Activated CD8-positive, alpha-beta memory T cell treated with anti-CD3 and anti-CD28 coated beads for 48 hours (primary cell): ENCODE measurements around the gene REM2.

ENCODE experiments used
- DNase-seq, 3 experiments: peaks; one replicate each; pipeline ENCODE4 v3.0.0-alpha.2; 2020; ENCODE audit warnings: low read depth in 2 of 3, low spot score in 2 of 3

The REM2 gene

DNA sequence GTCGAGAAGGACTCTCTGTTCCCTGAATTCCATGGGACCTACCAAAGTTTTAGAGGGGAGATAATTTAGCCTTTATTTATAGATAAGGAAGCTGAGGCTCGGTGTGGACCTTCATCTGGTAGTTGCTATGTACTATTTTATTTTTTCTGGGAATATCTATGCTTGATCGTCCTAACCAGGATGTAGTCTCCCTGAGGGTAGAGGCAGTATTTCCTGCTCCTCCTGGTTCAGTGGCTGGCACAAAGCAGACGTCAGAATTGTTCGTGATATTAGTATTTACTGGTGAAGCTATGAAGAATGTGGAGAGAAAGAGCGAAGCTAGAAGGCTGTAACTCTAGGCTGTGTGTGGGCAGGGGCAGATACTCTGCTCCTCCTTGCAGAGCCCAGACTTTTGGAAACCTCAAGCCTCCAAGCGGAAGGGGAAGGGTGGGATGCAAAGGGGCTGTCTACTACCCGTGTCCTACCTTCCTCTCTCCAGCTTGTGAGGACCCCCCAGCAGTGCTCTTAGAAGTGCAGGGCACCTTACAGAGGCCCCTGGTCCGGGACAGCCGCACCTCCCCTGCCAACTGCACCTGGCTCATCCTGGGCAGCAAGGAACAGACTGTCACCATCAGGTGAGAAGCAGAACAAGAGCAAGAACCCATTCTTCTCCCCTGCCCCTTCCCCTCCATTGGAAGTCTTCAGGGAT lies 10.0 kb upstream of the REM2 start:
- DNase-seq = no peak

DNA sequence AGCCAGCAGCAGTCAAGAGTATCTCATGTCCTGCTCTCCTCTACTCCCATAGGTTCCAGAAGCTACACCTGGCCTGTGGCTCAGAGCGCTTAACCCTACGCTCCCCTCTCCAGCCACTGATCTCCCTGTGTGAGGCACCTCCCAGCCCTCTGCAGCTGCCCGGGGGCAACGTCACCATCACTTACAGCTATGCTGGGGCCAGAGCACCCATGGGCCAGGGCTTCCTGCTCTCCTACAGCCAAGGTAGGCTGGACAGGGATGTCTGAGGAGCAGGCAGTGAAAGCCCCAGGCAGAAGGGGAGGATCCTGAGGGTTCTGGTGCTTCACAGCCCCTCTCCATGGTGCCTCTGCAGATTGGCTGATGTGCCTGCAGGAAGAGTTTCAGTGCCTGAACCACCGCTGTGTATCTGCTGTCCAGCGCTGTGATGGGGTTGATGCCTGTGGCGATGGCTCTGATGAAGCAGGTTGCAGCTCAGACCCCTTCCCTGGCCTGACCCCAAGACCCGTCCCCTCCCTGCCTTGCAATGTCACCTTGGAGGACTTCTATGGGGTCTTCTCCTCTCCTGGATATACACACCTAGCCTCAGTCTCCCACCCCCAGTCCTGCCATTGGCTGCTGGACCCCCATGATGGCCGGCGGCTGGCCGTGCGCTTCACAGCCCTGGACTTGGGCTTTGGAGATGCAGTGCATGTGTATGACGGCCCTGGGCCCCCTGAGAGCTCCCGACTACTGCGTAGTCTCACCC lies 7.8 kb upstream of the REM2 start:
- no peak for DNase-seq

DNA sequence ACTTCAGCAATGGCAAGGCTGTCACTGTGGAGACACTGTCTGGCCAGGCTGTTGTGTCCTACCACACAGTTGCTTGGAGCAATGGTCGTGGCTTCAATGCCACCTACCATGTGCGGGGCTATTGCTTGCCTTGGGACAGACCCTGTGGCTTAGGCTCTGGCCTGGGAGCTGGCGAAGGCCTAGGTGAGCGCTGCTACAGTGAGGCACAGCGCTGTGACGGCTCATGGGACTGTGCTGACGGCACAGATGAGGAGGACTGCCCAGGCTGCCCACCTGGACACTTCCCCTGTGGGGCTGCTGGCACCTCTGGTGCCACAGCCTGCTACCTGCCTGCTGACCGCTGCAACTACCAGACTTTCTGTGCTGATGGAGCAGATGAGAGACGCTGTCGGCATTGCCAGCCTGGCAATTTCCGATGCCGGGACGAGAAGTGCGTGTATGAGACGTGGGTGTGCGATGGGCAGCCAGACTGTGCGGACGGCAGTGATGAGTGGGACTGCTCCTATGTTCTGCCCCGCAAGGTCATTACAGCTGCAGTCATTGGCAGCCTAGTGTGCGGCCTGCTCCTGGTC lies 7.2 kb upstream of the REM2 start:
- no peak for DNase-seq

- DNase-seq = no peak
Measured at GRCh38 chr14:22877000-22877501, 6.0 kb upstream of the REM2 start.

DNA sequence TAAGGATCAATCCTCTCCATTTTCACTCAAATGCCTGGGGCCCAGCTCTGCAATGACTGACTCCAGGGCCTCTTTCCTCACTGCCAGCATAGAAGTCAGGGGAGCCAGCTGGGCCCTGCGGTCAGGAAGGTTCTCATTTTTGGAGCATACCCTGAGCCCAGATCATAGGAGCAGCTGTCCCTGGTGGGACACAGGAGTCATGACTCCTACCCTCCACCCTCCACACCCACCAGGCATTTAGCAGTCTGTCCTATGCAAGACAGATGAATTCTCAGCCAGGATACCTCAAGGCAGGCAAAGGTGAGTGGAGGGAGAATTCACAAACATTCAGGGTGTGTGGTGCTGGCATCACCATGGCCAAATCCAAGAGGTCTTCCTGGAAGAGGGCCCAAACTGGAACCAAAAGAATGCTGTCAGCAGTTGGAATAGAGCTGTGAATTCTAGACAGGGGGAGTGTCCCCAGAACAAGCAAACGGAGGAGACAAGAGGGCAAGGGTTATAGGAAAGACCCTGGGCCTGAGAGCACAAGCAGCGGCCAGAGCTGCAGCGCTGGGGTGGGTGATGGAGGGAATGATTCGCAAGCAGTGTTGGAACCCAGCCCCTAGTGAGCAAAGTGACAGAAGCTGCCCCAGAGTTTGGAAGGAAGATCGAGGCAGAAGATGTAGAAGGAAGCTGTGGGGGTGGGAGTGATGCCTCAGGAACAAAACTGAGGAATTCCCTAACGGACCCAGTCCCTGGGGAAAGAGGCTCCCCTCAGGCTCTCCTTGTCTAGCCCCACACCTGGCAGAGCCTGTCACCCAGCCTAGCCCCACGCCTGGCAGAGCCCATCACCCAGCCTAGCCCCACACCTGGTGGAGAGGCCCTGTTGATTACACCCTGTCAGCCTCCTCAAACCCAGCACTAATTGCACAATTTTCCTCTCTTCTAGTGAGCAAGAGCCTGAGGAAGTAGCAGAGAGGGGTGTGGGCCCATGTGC lies 4.5 kb upstream of the REM2 start:
- DNase-seq = no peak

DNA sequence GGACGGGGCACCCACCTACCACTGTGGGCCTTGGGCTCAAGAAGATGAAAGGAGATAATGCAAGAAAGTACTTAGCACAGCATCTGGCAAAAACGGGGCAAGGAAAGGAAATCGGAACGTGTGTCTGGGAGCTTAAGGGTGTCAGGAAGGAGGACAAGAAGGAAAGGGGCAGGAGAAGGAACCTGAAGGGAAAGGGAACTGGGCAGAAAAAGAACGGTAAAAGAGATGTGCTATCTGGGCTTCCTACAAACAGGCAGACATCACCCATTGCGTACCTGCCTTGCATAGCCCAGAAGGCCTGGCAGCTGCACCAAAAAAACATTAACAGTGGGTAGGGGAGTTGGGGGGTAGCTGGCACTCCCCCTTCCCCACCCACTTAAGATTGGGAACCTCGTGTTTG lies 958 bp upstream of the REM2 start:
- DNase-seq = no peak

DNA sequence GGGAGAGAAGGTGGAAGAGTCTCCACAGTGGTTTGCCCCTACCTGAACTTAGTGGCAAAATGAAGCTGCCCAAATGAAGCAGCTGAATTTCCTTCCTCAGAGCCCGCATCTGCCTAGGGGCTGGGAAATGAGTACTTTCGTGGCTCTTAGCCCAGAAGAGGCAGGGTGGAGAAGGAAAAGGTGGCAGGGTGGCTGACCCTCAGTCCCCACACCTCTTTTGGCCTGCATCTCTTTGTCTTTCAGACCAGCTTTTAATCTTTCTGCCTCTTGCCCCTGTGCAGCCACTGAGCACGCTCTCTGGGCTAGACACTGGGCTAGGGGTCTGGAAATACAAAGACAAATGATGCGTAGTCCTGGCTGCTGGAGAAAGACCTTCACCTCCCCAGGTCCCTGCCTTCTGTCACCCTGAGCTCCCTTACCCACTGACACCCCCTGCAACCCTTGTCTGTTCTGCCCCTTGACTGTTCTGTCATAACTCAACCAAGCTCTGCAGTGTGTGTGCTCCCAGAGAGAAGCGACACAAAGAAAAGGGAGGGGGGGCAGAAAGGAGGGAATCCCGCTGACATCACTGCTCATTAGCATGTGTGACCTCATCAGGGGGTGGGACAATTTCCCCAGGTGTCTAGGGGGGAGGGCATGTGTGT lies 371 bp upstream of the REM2 start:
- no peak for DNase-seq

DNA sequence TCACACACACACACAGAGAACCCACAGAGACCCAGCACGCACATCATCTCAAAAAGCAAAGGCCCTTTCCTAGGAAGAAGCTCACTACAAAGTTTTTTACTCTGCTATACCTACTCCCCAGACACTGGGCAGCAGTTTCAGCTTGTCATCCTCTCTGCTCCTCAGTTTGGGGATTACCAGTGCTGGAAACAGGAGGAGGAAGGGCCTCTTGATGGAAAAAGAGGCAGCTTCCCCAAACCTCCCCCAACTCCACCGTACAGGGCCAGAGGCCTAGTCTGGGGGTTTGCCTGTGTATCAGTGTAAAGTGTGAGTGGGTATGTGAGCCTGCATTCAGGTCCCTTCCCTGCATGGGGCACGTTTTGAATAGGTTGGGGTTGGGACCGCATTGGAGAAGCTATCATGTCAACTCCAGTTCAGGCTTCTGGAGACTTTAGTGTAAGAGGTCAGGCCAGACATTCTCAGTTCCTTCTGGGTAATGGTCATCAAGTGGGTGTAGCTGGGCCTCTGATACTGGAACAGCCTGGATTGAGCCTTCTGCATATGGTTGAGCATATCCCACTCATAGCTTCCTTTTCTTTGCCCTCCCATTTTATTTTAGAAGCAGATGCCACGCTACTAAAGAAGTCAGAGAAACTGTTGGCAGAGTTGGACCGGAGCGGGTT lies 1.2 kb downstream of the REM2 start:
- DNase-seq = no peak

- DNase-seq = no peak
Measured at GRCh38 chr14:22884738-22885523, 1.9 kb downstream of the REM2 start.

DNA sequence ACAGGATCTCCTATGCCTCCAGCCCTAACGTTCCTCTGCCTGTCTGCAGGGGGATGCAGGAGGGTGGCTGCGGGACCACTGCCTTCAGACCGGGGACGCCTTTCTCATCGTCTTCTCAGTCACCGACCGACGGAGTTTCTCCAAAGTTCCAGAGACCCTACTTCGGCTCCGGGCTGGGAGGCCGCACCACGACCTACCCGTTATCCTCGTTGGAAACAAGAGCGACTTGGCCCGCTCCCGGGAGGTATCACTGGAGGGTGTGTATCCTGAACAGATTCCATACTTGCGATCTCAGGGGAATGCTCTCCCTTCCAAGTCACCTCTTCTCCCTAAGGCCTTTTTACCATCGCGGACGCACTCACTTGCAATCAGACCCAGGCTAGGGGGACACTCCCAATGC lies 3.0 kb downstream of the REM2 start:
- no peak for DNase-seq

DNA sequence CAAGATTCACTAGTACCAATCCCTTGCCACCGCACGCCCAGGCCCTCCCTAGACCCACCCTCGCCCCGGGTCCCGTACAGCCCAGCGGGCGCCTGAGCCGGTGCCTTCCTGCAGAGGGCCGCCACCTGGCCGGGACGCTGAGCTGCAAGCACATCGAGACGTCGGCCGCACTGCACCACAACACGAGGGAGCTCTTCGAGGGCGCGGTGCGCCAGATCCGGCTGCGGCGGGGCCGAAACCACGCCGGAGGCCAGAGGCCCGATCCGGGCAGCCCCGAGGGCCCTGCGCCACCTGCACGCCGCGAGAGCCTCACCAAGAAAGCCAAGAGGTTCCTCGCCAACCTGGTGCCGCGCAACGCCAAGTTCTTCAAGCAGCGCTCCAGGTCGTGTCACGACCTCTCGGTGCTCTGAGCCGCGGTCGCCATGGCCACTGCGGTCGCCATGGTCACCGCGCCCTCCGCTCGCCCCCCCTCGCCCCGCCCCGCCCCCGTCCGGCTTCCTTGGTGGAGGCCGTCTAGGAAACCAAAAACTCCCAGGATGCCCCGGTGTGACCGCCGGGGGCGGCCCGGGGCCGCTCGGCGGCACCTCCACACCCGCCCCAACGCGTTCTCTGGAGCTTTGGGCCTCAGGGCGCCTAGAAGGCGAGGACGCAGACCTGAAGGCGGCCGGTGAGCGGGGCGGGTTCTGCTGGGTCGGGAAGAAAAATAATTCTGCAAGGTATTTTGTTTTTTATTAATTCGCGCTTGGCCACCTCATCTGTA lies 3.7 kb downstream of the REM2 start:
- DNase-seq = peak; percentile 36 to 53 (median 40)

GRCh38 chr14:22887260-22887989 lies 4.4 kb downstream of the REM2 start:
- DNase-seq = no peak

- DNase-seq = no peak
Measured at GRCh38 chr14:22887990-22888378, 5.0 kb downstream of the REM2 start.

GRCh38 chr14:22888662-22889061 lies 5.6 kb downstream of the REM2 start:
- no peak for DNase-seq

- no peak for DNase-seq
Measured at GRCh38 chr14:22890416-22890815, 7.4 kb downstream of the REM2 start.

DNA sequence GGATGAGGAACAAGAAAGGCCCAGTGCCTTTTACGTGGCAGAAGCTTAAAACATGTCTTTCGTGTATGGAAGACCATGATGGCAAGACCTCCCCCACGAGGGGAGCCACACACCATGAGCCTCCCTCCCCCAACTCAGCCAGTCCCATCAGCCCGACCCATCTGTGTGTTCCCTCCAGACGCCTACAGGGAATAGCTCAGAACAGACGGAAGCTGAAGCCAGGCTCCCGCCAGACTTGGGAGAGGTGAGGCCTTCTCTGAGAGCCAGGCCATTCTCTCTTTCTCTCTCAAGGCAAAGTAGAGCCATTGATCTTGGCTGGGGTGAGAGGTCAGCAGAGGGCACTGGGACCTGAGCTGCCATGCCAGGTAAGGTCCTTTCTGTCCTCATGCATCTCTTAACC lies 9.5 kb downstream of the REM2 start:
- DNase-seq = no peak

- no peak for DNase-seq
Measured at GRCh38 chr14:22893706-22894105, 10.7 kb downstream of the REM2 start.

- no peak for DNase-seq
Measured at GRCh38 chr14:22895402-22895801, 12.4 kb downstream of the REM2 start.
